SK-N-SH (cell line): Measurements from ENCODE around the gene CCDC195.

Experiments used
- CHD2 ChIP-seq: fragments of 150-350 bp; IDR thresholded peaks from 2 replicates; pipeline ENCODE4 v1.6.1; 2018; ENCODE audit warnings: low read length; ENCODE audit not compliant: partially characterized antibody
- NRF1 ChIP-seq: IDR thresholded peaks from 2 replicates; pipeline ENCODE4 v1.6.1; 2012; ENCODE audit warnings: low read depth, mild to moderate bottlenecking, low read length
- POLR2AphosphoS5 ChIP-seq: IDR thresholded peaks from 2 replicates; pipeline ENCODE4 v1.6.1; 2012; ENCODE audit warnings: low read depth, low read length
- TAF1 ChIP-seq: IDR thresholded peaks from 2 replicates; pipeline ENCODE4 v1.6.1; 2012; ENCODE audit warnings: low read depth, mild to moderate bottlenecking, low read length, moderate library complexity, borderline replicate concordance
- TCF12 ChIP-seq: IDR thresholded peaks from 2 replicates; pipeline ENCODE4 v1.4.0; 2012
- TEAD4 ChIP-seq: IDR thresholded peaks from 2 replicates; pipeline ENCODE4 v1.4.0; 2012; ENCODE audit warnings: mild to moderate bottlenecking, borderline replicate concordance; ENCODE audit not compliant: insufficient read depth
- TF ChIP-seq, protein P1 (sequence below): fragments of 200-600 bp; sonication (generic); IDR thresholded peaks from 2 replicates; pipeline ENCODE4 v1.6.1; 2017; ENCODE audit warnings: antibody characterized with exemption, mild to moderate bottlenecking, moderate library complexity
- TF ChIP-seq, protein P2 (sequence below): IDR thresholded peaks from 2 replicates; pipeline ENCODE4 v1.4.0; 2012; ENCODE audit warnings: low read depth
- TF ChIP-seq, protein P3 (sequence below): fragments of 150-350 bp; IDR thresholded peaks from 2 replicates; pipeline ENCODE4 v1.6.1; 2017; ENCODE audit warnings: antibody characterized with exemption, low read length, low read depth, borderline replicate concordance

DNA sequence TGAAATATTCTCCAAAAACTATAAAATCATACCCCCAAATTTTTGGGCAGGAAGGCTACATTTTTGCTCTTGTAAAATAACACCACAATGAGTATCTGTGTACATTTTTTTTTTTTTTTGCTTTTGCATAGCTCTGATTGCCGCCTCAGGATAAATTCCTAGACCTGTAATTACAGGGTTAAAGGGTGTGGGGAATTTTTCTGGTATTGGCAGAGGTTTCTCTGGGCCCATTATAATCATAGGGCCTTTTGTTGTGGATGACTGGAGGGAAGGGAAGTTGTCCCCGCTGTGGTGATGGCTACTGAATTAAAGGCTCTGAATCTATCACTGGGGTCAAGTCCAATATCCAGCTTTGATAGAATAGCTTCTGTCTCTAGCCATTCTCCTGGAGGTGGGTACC is 26.6 kb downstream of the CCDC195 start:
- TF ChIP-seq, protein P1, sequence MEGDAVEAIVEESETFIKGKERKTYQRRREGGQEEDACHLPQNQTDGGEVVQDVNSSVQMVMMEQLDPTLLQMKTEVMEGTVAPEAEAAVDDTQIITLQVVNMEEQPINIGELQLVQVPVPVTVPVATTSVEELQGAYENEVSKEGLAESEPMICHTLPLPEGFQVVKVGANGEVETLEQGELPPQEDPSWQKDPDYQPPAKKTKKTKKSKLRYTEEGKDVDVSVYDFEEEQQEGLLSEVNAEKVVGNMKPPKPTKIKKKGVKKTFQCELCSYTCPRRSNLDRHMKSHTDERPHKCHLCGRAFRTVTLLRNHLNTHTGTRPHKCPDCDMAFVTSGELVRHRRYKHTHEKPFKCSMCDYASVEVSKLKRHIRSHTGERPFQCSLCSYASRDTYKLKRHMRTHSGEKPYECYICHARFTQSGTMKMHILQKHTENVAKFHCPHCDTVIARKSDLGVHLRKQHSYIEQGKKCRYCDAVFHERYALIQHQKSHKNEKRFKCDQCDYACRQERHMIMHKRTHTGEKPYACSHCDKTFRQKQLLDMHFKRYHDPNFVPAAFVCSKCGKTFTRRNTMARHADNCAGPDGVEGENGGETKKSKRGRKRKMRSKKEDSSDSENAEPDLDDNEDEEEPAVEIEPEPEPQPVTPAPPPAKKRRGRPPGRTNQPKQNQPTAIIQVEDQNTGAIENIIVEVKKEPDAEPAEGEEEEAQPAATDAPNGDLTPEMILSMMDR: no peak
- TF ChIP-seq TCF12 (no peak), TAF1 (no peak), POLR2AphosphoS5 (no peak), TEAD4 (no peak), NRF1 (no peak), CHD2 (no peak)
- TF ChIP-seq, protein P2, sequence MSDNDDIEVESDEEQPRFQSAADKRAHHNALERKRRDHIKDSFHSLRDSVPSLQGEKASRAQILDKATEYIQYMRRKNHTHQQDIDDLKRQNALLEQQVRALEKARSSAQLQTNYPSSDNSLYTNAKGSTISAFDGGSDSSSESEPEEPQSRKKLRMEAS: no peak
- TF ChIP-seq, protein P3, sequence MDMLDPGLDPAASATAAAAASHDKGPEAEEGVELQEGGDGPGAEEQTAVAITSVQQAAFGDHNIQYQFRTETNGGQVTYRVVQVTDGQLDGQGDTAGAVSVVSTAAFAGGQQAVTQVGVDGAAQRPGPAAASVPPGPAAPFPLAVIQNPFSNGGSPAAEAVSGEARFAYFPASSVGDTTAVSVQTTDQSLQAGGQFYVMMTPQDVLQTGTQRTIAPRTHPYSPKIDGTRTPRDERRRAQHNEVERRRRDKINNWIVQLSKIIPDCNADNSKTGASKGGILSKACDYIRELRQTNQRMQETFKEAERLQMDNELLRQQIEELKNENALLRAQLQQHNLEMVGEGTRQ: no peak
